ENCODE measurements around the gene CELSR1.

DNA sequence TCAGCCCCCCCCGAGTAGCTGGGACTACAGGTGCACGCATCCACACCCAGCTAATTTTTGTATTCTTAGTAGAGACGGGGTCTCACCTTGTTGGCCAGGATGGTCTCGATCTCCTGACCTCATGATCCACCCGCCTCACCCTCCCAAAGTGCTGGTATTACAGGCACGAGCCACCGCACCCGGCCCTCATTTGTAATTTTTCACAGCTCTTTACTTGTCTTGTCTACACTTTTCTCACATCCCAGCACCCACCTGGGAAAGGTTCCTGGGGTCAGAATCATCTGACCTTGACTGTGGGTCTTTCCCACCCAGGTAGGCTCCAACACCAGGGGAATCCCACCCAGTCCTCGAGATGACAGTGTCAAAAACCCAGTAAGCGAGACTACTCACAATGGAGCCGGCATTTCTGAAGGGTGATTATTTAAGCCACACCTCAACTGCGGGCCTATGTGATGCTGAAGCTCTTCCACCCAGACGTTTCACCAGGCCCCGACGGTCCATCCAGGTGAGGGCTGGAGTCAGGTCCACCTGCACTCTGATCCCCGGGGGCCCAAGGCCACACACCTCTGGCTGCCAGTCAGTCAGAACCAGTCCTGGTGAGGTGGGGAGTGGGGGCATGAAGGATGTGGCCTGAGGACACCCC lies 23.4 kb downstream of the CELSR1 start:
- TF ChIP-seq, protein P1, sequence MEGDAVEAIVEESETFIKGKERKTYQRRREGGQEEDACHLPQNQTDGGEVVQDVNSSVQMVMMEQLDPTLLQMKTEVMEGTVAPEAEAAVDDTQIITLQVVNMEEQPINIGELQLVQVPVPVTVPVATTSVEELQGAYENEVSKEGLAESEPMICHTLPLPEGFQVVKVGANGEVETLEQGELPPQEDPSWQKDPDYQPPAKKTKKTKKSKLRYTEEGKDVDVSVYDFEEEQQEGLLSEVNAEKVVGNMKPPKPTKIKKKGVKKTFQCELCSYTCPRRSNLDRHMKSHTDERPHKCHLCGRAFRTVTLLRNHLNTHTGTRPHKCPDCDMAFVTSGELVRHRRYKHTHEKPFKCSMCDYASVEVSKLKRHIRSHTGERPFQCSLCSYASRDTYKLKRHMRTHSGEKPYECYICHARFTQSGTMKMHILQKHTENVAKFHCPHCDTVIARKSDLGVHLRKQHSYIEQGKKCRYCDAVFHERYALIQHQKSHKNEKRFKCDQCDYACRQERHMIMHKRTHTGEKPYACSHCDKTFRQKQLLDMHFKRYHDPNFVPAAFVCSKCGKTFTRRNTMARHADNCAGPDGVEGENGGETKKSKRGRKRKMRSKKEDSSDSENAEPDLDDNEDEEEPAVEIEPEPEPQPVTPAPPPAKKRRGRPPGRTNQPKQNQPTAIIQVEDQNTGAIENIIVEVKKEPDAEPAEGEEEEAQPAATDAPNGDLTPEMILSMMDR (IDR thresholded peaks at IDR 0.05 in 8 of 11, conservative IDR thresholded peaks at IDR 0.05 in 3 of 11), result no peak
- no peak for TF ChIP-seq POLR2A (IDR thresholded peaks at IDR 0.05)

Data from spleen (tissue), 7 donors.